ENCODE measurements around the gene ZNF593OS. TPM values are rescaled to one million over a fixed set of nuclear protein-coding genes. Genes with fewer than 3 reads are reported as not detected.

The ZNF593OS gene
- total and polyA plus RNA-seq, 2 donors from 2014 or later, result not detected

DNA sequence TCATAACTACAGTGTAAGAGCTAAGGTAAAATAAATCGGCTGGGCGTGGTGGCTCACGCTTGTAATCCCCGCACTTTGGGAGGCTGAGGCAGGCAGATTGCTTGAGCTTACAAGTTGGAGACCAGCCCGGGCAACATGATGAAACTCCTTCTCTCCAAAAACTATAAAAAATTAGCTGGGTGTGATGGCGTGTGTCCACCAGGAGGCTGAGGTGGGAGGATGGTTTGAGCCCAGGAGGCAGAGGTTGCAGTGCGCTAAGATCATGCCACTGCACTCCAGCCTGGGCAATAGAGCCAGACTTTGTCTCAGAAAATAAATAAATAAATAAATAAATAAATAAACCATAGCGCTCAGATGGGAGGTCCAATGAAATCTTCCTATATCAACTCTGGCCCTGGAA lies 29.5 kb downstream of the ZNF593OS start:
- no peak for FAIRE-seq

DNA sequence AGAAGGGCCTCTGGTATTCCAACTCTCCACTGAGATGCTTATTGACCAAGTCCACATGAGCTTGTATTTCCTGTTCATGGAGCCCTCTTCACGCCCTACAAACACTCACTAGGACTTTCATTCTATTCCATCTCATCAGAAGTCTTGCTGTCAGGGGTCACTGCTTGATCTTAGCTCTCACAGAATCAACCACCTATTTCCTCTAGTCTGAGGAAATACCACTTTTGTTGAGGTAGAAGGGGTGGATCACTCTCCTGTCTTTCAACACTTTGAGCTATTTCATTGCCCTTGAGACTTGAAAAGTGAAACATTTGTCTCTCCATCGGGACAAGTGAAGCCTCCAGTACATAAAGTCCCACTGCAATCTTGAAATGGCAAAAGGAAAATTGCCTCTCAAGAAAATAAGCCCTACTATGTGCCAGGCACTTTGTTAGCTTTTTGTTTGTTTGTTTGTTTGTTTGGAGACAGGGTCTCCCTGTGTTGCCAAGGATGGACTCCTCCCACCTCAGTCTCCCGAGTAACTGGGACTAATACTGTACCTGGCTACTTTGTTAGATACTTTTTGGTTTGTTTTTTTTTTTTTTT lies 32.6 kb downstream of the ZNF593OS start:
- H3K9ac ChIP-seq (ENCODE audit: low read length in 3 of 3), result no peak overlapping the region
- DNase-seq (no peak), FAIRE-seq (no peak)
- no peaks in the 10 kb centered on the region for H3K9me3 ChIP-seq (ENCODE audit: control insufficient read depth in 2 of 3, insufficient read depth in 1 of 3, low read length in 3 of 3)
- H3K4me3 ChIP-seq (ENCODE audit: low read length in 3 of 3), result no peak overlapping the region
- H3K36me3 ChIP-seq (ENCODE audit: control insufficient read depth in 2 of 3, insufficient read depth in 3 of 3, low read length in 3 of 3), result no peaks in the 10 kb centered on the region
- TF ChIP-seq CTCF (IDR thresholded peaks at IDR 0.05; ENCODE audit: borderline replicate concordance, extremely low read depth, insufficient read depth), result no peak
- H3K27me3 ChIP-seq (ENCODE audit: control insufficient read depth, insufficient read depth, low read length), result no peaks in the 10 kb centered on the region
- intact Hi-C loops (cut with DNase I), result no loop called here
- no peaks in the 10 kb centered on the region for H3K4me1 ChIP-seq (ENCODE audit: control insufficient read depth in 2 of 3, insufficient read depth in 2 of 3, low read depth in 1 of 3, low read length in 3 of 3)
- H3K27ac ChIP-seq (ENCODE audit: low read depth in 2 of 2, low read length in 2 of 2), result no peak overlapping the region

More for the DNA sequence above, 29.5 kb downstream of the ZNF593OS start:
- Histone ChIP-seq H3K4me3 (ENCODE audit: low read length in 3 of 3) (no peak overlapping the region), H3K4me1 (ENCODE audit: control insufficient read depth in 2 of 3, insufficient read depth in 2 of 3, low read depth in 1 of 3, low read length in 3 of 3) (peaks cover 0 to 5% (median 0%) of the 10 kb centered on the region in 3 donors), H3K9me3 (ENCODE audit: control insufficient read depth in 2 of 3, insufficient read depth in 1 of 3, low read length in 3 of 3) (no peaks in the 10 kb centered on the region), H3K27ac (ENCODE audit: low read depth in 2 of 2, low read length in 2 of 2) (no peak overlapping the region), H3K9ac (ENCODE audit: low read length in 3 of 3) (no peak overlapping the region), H3K27me3 (ENCODE audit: control insufficient read depth, insufficient read depth, low read length) (no peaks in the 10 kb centered on the region), H3K36me3 (ENCODE audit: control insufficient read depth in 2 of 3, insufficient read depth in 3 of 3, low read length in 3 of 3) (no peaks in the 10 kb centered on the region)
- no peak for TF ChIP-seq CTCF (IDR thresholded peaks at IDR 0.05; ENCODE audit: borderline replicate concordance, extremely low read depth, insufficient read depth)
- DNase-seq, result no peak
- intact Hi-C loops (cut with DNase I), result no loop called here

DNA sequence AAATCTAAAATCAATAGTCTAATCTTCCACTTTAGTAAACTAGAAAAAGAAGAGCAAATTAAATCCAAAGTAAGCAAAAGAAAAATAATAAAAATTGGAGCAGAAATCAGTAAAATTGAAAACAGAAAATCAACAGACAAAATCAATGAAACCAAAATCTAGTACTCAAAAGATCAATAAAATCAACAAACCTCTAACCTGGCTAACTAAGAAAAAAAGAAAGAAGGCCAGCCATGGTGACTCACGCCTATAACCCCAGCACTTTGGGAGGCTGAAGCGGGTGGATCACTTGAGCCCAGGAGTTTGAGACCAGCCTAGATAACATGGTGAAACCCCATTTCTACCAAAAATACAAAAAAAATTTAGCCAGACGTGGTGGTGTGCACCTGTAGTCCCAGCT lies 37.2 kb downstream of the ZNF593OS start:
- Histone ChIP-seq H3K4me3 (ENCODE audit: low read length in 3 of 3) (no peak overlapping the region), H3K9ac (ENCODE audit: low read length in 3 of 3) (no peak overlapping the region), H3K4me1 (ENCODE audit: control insufficient read depth in 2 of 3, insufficient read depth in 2 of 3, low read depth in 1 of 3, low read length in 3 of 3) (no peaks in the 10 kb centered on the region), H3K27me3 (ENCODE audit: control insufficient read depth, insufficient read depth, low read length) (no peaks in the 10 kb centered on the region), H3K9me3 (ENCODE audit: control insufficient read depth in 2 of 3, insufficient read depth in 1 of 3, low read length in 3 of 3) (no peaks in the 10 kb centered on the region), H3K36me3 (ENCODE audit: control insufficient read depth in 2 of 3, insufficient read depth in 3 of 3, low read length in 3 of 3) (no peaks in the 10 kb centered on the region), H3K27ac (ENCODE audit: low read depth in 2 of 2, low read length in 2 of 2) (no peak overlapping the region)
- no peak for FAIRE-seq
- no peak for TF ChIP-seq CTCF (IDR thresholded peaks at IDR 0.05; ENCODE audit: borderline replicate concordance, extremely low read depth, insufficient read depth)
- DNase-seq, result no peak
- intact Hi-C loops (cut with DNase I), result no loop called here

DNA sequence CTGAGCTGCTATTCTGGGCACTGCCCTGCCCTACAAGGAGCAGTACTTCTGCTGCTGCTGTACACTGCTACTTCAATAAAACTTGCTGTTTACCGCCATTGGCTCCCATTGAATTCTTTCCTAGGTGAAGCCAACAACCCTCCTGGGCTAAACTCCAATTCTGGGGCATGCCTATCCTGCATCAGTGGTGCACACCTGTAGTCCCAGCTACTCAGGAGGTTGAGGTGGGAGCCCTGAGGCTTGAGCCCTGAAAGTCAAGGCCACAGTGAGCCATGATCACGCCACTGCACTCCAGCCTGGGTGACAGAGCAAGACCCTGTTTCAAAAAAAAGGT lies 38.8 kb downstream of the ZNF593OS start:
- no peaks in the 10 kb centered on the region for H3K36me3 ChIP-seq (ENCODE audit: control insufficient read depth in 2 of 3, insufficient read depth in 3 of 3, low read length in 3 of 3)
- no peak for FAIRE-seq
- H3K4me1 ChIP-seq (ENCODE audit: control insufficient read depth in 2 of 3, insufficient read depth in 2 of 3, low read depth in 1 of 3, low read length in 3 of 3), result no peaks in the 10 kb centered on the region
- no peak for TF ChIP-seq CTCF (IDR thresholded peaks at IDR 0.05; ENCODE audit: borderline replicate concordance, extremely low read depth, insufficient read depth)
- H3K27me3 ChIP-seq (ENCODE audit: control insufficient read depth, insufficient read depth, low read length), result no peaks in the 10 kb centered on the region
- no peak overlapping the region for H3K9ac ChIP-seq (ENCODE audit: low read length in 3 of 3)
- H3K9me3 ChIP-seq (ENCODE audit: control insufficient read depth in 2 of 3, insufficient read depth in 1 of 3, low read length in 3 of 3), result no peaks in the 10 kb centered on the region
- intact Hi-C loops (cut with DNase I), result no loop called here
- no peak for DNase-seq
- H3K27ac ChIP-seq (ENCODE audit: low read depth in 2 of 2, low read length in 2 of 2), result no peak overlapping the region
- H3K4me3 ChIP-seq (ENCODE audit: low read length in 3 of 3), result no peak overlapping the region

Data from kidney (tissue), 14 donors.